Activated gamma-delta T cell treated with Interleukin-2 at 50 U/mL for 16 hours (primary cell): ENCODE data around the gene SLC17A1.

Experiments used
- DNase-seq: peaks from one replicate; pipeline ENCODE4 v3.0.0-alpha.2; 2020

SLC17A1 gene, protein sequence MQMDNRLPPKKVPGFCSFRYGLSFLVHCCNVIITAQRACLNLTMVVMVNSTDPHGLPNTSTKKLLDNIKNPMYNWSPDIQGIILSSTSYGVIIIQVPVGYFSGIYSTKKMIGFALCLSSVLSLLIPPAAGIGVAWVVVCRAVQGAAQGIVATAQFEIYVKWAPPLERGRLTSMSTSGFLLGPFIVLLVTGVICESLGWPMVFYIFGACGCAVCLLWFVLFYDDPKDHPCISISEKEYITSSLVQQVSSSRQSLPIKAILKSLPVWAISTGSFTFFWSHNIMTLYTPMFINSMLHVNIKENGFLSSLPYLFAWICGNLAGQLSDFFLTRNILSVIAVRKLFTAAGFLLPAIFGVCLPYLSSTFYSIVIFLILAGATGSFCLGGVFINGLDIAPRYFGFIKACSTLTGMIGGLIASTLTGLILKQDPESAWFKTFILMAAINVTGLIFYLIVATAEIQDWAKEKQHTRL

DNA sequence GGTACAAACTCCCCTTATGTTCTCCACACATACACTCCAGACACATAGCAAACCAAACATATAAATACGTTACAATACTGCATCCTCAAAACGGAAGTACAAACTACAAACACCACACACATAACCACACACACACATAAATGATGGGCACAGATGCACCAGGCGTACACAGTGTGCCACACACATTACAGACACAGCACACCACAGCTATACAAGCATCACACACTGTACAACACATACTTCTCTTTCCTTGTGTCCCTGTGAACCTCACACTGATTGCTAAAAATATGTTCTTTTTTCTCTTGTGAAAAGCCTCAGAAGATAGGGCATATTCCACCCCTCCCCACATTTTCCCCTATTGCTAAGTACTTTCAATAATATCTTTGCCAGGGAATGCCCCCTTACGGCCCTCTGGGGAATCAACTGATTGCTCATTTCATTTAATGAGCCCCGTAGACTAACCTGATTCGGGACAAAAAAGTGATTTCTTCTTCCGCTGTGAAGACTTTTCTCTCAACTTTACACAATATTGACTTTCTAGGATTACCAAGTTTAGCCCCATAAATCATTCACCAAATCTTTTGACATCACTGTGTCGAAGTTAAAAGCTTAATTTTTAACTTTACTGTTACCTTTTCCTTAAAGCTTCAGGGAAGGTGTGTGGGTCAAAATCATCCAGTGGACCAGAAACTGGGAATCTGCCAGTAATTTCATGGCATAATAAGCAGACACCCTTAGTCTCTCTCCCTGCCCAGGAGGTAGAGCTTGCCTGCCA, at the start of gene SLC17A1:
Gene SLC17A1, minus strand, starts transcription at position 521 of the 775 bp plus-strand sequence. CDS start 1,495 bp downstream, outside the sequence.
- no peak for DNase-seq

DNA sequence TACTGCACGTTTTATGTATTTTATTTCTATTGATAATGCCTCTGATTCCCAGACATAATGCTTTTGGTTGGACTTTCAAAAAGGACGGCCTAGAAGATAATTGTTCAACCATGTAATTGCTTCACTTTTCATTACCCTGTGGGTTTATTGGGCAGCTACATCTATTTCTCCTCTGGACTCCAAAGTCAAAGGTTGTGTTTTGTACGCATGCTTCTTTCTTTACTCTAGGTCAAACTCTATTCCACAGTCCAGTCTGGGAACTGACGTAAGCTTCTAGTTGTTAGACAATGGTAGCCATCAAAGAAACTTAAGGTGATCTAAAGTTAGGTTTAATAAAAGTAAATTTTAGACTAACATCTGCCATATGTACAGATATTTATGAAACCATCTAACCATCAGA, 48.7 kb upstream of the SLC17A1 start:
- no peak for DNase-seq

DNA sequence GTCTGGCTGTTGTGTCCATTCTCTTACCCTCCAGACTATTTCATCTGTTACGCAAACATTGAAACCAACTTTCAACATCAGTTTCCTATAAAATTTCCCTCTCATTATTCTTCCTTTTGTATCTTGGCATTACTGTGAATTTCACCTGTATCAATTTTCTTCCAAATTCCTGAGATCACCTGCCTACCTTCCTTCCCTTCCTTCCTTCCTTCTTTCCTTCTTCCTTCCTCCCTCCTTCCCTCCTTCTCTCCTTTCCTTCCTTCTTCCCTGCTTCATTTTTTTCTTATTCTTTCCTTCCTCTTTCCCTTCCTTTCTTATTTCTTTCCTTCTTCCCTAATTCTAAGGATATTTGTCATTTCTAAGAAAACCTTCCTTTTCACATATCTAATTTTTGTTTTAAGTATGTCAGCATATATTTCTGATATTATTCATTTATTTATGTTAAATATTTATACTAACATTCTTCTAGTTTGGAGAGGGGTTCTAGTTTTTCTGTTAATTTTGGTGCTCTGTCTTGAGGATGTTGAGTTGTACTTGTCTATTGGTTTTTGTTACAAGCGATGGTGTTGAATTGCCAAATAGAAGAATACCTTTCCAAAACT, 47.0 kb upstream of the SLC17A1 start:
- no peak for DNase-seq

DNA sequence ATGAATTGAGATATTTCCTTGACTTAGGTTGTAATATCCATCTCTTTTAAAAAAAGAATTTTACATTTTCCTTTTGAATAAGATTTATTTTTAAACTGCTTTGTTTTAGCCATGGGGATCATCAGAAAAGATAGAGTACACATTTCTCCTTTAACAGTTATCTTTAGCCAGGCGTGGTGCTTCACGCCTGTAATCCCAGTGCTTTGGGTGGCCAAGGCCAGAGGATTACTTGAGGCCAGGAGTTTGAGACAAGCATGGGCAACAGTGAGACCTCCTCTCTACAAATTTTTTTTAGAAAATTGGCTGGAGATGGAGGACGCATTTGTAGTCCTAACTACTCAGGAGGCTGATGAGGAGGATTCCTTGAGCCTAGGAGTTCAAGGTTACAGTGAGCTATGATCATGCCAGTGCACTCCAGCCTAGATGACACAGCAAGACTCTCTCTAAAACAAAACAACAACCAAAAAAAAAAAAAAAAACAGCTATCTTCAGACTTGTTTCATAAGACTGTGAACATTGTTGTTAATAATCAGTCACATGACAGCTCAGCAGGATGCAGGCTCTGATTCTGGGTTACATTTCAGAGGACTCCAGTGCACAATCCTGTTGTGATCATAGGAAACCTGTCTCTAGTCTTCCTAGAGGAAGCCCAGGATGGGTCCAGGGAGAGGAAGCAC, 44.2 kb upstream of the SLC17A1 start:
- DNase-seq = no peak

DNA sequence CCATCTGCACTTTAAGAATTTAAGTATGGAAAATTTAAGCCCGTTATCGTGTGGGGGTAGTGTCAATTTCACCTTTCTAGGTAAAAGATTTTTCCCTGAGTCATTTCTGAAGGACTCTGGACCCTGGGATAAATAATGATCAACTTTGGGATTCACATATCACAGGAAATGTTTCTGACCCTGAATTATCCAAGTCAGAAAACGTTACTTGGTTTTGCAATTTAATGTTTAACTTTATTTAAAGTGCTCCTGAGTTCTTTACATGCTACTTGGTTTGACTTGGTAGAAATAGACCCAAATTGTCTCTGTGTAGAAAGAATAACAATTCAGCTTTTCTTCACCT, 43.7 kb upstream of the SLC17A1 start:
- DNase-seq = no peak

DNA sequence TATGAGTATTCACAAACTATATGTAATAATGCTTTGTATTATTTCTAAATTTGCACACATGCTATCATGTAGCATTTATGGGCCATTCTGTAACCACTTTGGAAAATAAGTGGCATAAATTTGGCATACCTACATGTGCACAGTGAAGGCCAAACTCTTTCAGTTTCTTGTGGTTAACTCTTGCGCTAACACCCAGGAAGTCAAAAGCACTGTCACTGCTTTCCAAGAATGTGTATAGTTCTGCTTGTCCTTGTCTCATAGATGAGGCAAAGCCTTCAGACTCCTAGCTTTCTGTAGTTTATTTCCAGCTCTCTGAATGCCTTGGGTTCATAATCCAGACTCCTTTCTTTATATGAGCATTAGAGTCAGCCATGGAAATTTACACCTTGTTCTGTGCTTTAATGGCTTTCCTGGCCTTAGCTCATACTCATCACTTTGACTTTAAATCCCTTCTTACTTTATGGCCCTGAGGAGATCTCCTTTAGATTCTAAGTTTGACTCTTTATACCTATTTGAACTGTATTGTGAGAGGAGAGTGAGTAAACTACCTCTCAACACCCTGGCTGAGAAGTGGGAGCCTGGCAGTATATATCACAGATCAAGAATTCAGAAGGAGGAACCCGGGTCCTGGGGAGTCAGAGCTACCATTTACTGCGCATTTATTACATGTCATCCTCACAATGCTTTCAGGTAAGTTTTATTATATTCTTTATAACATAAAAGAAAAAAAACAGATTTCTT, 43.1 kb upstream of the SLC17A1 start:
- DNase-seq = no peak

DNA sequence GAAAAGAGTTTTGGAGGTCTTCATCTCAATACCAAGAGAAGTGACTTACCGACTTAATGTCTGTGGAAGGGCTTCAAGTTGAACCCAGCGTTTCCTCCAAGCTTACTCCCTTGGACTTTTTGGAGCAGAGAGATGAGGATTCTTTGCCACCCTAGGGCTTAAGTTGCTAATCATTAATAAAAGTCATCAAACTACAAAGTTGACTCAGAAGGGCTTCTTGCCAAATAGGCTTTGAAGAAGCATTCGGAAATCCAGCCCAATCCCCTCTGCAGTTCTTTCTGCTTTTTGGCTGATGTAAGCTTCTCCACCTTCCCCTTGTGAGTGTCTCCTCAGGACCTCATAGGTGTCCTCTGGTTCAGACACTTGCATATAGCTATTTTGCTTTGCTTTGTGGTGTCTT, 42.3 kb upstream of the SLC17A1 start, which contains the start of gene SLC17A3:
Gene SLC17A3, minus strand, starts transcription at position 126 of the 400 bp plus-strand sequence. CDS start 5,856 bp downstream, outside the sequence.
- DNase-seq = no peak

DNA sequence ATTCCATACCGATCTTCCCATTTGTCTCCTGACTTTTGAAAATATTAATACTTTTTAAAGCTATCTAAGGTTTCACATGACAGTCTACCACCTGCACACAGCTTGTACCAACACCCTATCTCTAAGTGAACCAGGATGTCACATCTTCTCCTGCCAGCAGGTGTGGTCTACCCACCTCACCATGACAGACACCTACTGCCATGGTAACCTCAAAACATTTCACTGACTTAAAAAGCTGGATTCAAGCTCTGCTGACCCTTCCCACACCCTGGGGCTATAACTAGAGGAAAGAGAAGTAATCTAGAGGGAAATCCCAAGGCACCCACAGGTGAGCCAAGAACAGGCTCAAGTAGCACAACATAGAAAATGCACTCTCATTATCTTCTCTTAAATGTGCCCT, 41.0 kb upstream of the SLC17A1 start:
- DNase-seq = peak; percentile 28

DNA sequence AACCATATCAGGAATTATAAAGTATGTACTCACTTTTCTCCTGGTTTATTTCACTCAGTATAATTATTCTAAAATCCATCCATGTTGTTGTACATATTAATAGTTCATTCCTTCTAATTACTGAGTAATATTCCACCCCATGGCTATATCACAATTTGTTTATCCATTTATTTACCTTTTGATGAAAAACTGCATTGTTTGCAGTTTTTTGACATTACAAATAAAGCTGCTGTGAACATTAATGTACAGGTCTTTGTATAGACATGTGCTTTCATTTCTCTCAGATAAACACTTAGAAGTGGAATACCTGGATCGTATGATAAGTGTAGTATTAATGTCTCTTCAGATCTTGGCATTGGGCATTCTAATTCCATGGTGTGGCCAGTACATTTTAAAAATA, 38.0 kb upstream of the SLC17A1 start:
- no peak for DNase-seq

DNA sequence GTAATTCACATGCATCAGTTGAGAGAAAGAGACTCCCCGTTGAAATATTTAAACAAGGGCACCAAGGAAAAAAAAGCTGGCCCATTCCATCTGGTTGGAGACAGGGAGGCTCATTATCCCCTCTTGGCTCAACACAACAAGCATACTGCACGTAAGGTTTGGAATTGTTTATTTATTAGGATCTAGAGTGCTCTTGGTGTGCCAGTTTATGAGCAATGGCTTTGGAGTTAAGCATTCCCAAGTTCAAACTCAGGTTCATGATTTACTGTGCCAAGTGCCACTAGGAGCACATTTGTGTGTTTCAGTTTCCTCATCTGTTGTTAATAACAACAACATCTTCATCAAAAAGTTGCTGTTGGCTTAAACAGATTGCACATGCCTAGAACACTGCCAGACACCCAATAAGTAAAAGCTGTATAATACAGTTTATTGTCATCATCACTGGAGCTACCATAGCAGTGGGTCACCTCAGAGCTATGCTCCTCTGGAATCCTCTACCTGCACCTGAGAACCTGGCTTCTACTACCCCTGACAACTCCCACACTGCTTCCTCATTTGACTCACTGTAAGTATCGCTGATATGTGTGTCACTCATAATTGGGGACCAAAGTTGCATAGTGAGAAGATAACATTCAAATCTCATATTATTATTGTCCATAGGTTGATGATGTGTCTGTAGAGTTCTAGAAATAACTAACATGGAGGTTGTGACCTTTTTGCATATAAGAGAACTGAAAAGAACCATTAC, 36.8 kb upstream of the SLC17A1 start:
- no peak for DNase-seq

DNA sequence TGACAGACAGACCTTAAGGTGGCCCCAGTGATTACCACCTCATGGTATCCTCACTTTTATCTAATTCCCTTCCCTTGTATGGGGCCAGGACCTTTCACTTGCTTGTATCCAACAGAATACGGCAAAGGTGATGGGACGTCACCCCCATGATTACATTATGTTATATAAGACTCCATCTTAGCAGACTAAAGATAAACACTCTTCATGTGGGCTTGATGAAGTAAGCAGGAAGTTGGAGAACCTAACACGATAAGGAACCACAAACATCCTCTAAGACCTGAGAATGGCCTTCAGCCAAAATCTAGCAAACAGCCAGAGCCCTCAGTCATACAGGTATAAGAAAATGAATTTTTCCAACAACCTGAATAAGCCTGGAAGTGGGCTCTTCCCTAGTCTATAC, 34.2 kb upstream of the SLC17A1 start:
- DNase-seq = peak; percentile 17

DNA sequence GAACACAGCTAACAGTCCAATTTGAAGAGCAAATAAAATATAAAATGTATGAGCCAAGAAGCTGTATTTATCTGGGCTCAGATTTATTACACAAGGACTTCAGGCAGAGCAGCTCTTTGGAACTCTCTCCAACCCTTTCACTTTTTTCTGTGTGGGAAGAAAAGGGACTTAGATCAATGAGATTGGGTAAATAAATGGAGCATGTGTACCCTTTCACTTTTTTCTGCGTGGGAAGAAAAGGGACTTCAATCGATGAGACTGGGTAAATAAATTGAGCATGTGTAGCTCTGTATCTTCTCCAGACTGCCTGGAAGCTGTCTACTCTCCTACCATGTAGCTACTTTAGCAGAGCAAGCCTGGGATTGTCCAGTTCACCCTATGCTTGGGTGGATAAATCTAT, 31.5 kb upstream of the SLC17A1 start:
- no peak for DNase-seq

DNA sequence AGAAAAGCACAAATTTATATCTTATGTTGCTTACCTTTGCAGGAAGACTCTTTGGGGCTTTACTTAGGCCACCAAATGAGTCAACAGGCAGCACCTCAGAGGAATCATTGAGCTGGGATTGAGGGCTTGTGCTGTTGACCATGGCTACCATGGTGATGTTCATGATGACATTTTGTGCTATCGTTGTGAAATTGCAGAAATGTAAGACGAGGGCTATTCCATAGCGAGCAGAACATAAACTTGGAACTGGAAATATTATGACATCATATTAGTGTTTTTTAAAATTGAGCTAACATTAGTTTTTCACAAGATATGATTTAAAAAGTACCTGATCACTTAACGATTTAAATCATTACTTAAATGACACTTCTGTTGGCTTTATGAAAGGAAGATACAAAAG, 30.3 kb upstream of the SLC17A1 start:
- DNase-seq = no peak

DNA sequence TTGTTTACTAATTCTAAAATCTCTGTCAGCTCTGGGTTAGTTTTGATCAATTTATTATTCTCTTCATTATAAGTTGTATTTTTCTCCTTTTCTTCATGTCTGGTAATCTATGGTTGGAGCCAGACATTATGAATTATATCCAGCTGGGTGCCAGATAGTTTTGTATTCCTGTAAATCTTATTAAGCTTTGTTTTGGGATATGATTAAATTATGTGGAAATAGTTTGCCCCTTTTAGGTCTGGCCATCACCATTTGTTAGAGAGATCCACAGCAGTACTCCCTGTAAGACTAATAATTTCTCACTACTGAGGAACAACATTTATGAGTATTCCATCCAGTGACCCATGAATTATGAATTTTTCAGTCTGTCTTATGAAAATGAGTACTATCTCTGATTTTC, 20.9 kb upstream of the SLC17A1 start:
- DNase-seq = no peak

DNA sequence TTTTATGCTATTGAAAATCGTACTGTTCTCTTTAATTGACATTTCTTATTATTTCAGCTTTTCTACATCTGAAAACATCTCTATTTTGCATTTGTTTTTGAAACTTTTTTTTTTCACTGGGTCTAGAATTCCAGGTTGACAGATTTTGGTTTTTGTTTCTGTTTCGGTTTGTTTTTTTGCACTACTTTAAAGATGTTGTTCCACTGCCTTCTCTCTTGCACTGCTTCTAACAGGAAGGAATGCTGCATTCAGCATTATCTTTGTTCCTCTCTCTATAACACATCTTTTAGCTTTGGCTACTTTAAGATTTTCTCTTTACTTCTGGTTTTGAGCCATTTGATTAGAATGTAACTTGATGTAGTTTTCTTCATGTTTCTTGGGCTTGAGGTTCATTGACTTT, 20.1 kb upstream of the SLC17A1 start:
- no peak for DNase-seq

DNA sequence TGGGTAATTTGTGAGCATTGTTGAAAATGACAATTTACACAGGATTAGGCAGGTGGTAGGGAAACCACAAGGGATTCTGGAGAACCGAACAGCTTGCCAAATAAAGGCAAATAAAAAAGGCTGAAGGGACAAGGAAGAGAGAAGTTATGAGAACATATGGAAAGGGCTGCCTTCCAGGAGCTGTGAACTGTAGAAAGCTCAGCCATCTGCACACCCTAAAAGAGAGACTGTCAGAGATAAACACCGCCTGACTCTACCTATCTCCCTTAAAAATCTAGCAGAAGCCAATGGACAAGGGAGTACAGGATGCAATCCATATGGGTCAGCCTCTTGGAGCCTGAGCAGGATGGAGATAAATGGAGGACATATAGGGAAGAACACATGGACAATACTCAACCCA, 12.7 kb upstream of the SLC17A1 start:
- no peak for DNase-seq

DNA sequence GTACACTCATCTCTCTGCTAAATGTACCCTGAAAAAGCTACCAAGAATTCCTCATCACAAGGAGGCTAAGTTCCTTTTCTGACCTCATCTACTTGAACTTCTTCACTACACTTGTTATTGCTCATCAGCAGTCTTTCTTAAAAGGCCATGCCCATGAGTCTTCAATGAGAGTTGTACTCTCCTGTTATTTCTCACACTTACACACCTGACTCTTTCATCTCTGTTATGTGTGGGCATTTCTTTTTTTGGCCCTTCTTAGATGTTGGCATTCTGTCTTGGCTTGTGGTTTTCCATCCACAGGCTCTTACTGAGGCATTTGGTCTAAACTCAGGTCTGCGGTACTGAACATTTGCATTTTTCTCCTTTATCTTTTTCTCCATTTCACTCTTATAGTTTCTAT, 10.7 kb upstream of the SLC17A1 start:
- DNase-seq = no peak

DNA sequence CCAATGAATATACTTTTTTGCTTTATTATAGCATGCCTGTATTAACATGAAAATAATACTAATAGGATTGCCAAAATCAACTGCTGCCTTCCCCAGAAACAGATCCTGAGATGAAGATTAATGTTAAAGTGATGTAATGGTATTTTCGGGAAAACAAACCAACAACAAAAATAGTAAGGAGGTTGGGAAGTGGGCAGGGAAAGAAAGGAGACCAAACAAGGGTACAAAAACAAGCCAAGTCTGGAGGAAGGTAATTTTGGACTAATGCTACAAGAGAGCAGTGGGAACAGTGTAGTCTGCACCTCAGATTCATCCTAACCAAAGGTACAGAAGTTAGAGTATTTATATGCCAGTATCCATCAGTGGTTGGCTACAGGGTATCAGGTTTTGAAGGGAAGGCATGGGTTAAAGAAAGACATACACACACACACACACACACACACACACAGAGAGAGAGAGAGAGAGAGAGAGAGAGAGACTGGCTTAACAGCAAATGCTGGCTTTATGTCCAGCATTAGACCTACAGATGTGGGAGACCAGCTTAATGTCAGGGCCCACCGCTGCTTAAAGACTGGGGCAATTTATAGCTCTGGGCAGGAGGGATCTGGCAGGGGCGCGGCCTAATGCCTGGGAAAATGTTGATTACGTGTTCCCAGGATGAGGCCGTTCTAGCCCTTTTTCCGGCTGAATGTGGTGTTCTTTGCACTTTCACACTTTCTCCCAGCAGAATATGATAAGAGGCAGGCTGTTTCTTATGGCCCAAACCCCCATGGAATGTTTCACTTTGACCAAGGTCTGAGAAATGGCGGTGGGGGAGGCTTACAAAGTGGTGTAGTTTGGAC, 3.8 kb upstream of the SLC17A1 start:
- DNase-seq = no peak

DNA sequence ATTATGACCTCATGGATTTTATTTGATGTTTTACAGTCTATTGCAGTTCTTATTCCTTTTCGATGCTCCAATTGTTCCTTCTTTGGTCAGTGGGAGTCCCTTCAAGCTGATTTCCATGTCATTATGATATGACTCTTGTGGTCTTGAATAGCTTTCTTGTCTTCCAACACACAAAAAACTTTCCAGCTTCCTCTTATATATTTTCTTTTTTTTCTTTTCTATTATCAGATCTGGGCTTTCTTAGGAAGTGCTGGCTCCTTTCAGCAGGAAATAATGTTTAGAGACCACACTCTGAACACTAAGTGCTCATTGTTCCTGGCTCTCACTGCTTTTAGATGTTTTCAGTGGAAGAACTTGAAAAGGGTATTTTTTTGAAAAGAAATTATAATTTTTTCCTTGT, 3.1 kb upstream of the SLC17A1 start:
- no peak for DNase-seq

DNA sequence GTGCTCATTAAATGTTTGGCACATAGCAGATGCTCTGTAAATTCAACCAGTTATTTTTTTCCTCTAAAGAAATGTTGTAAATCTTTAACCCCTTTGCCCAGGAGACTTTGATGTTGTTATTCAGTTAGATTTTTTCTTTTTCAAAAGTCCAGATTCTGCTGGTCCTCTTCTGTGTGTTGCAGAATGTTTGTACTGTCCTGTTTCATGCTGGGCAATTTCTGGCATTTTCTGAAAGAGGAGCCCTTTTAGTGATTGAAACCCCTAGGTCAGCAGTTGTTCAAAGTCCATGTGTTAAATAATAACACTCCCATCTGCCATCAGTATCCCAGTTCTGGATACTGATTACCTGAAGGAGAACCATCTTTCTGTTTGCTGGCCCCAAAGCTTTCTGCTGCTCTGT, 1.3 kb upstream of the SLC17A1 start:
- DNase-seq = no peak

DNA sequence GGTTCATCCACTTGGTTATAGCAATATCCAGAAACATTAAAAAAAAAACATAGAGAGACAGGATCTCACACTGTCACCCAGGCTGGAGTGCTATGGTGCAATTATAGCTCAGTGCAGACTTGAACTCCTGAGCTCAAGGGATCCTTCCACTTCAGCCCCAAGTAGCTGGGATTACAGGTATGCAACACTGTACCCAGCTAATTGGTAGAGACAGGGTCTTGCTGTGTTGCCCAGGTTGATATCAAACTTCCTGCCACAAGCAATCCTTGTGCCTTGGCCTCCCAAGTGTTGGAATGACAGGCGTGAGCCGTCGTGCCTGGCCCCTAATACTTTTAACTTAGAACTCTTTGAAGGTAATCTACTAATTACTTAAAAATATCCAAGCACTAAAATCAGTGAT, 818 bp upstream of the SLC17A1 start:
- DNase-seq = no peak
